ENCODE data around the gene PRPF4.
"Not testable (repeated sequence)": the region's sequence is repeated elsewhere in the genome, so short reads cannot be mapped to it uniquely, and the experiment has no call there.

PRPF4 gene

DNA sequence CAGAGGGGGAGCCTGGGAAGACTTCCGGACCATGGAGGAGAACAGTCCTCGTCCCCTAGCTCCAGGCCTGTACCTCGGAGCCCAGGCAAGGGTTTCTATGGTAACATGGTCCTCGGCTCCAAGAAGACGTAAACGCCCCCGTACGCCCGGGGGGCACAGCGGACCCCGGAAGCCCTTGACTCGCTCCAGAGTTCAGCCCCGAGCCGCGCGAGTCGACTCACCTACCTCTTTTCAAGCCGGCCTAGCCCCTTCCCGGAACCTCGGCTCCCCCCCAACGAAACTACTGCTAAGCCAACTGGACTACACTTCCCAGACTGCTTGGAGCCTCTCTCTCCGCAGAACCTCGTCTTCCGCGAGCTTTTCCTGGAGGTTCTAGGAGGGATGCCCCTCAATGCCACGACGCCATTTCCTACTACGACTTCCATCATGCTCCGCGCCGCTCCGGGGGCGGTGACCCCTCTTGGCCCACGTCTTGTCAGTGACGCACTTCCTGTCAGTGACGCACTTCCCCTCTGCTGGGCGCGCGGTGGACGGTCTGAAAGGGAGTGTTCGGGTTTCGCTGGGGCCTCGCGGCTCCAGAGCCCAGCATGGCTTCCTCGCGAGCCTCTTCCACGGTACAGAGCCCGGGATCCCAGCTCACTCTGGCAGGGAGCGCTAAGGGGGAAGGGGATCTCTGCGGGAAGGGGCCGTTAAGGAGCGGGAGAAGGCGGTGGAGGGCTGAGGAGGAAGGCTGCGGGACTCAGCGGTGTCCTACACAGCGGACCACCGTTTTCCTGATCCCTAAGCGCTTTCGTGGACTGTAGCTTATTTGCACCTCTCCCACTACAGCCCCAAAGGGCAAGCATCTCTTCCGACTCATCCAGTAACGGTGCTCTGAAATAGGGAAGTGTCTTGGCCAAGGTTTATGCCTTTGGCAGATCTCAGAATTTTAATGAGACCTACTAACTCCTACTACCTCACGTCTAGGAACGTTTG is at the start of gene PRPF4, which contains the start of gene CDC26:
Gene PRPF4 (plus strand): TSS at position 502 of the 975 bp plus-strand sequence. CDS start 86 bp downstream, at position 588.
Gene CDC26 (minus strand): TSS at position 416 of the 975 bp plus-strand sequence. CDS start 3,065 bp downstream, outside the sequence.
- ATAC-seq (replicated peaks) (peak; percentile 96 to 98), DNase-seq (peak; percentile 95)
- H3K4me3 Mint-ChIP-seq, result no peak within 1 kb of the TSS
- H3K9me3 Mint-ChIP-seq, result no peaks in the 10 kb centered on the region
- H3K36me3 Mint-ChIP-seq, result peaks cover 27 to 35% of the 10 kb centered on the region in 2 donors
- H3K27me3 Mint-ChIP-seq, result no peaks in the 10 kb centered on the region
- peaks cover 8 to 19% of the 10 kb centered on the region in 2 donors for H3K4me1 Mint-ChIP-seq
- H3K27ac Mint-ChIP-seq, result no peak within 1 kb of the TSS

DNA sequence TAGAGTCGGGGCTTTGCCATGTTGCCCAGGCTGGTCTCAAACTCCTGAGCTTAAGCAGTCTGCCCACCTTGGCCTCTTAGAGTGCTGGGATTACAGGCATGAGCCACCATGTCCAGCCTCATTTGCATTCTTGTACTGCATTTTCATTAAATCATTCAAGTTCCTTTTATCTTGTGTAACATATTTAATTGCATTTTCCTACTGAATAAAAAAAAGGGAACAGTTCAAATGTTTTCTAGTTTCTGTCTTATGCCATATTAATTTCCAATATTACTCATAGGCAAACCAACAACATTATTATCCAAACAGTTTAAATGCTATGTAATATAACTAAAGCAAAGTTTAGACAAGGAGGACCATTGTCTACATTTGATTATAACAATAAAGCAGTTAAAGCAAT is 48.0 kb upstream of the PRPF4 start:
- Mint-ChIP-seq H3K4me3 (no peak overlapping the region), H3K27me3 (no peaks in the 10 kb centered on the region), H3K4me1 (peaks cover 4 to 22% of the 10 kb centered on the region in 2 donors), H3K36me3 (peaks cover 14 to 18% of the 10 kb centered on the region in 2 donors), H3K9me3 (no peaks in the 10 kb centered on the region), H3K27ac (no peak overlapping the region)
- DNase-seq (no peak), ATAC-seq (replicated peaks) (no peak)

DNA sequence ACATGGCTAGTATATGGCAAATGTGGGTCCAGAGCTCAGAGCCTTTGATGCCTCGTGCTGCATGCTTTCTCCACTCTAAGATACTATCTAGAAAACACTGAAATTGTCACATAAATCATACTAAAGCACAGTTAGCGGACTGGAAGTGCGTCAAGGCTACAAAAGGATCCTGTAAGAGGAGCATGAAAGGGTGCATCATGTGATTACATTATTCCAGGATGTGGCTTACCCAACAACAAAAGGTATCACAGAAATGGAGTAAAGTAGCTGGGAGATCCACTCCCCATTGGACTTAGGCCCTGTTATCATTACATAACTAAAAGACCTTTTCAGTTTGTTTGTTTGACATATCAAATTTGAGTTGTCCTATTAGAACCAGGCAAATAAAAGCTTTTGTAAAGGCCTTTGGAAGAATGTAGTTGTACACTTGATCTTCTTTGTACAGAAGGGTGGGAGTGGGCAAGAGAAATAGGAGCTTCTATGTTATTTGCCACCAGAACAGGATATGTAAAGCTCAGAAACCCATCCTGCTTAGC is 47.3 kb upstream of the PRPF4 start:
- no peak for DNase-seq
- Mint-ChIP-seq H3K4me1 (peaks cover 6 to 22% of the 10 kb centered on the region in 2 donors), H3K27ac (no peak overlapping the region), H3K27me3 (no peaks in the 10 kb centered on the region), H3K9me3 (no peaks in the 10 kb centered on the region), H3K36me3 (peaks cover 14 to 18% of the 10 kb centered on the region in 2 donors), H3K4me3 (no peak overlapping the region)
- ATAC-seq (replicated peaks), result no peak

DNA sequence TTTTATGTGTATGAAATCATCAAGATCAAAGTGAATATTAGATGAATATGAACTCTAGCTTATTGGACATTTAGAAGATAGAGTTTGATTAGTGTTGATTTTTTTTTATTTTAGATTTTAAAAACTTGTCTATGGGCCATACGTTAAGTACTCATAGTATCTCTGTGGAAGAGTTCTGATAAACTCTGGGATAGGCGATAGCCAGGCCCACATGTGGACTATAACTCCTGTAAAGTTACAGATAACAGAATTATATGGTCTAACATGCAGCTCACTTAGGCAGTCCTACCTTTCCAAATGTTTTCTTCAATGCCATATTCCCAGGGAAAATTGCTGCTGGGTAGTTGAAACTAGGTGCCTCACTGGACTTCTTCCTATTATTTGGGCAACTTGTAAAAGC is 43.8 kb upstream of the PRPF4 start:
- DNase-seq, result no peak
- Mint-ChIP-seq H3K27ac (no peak overlapping the region), H3K4me1 (peaks cover 10 to 27% of the 10 kb centered on the region in 2 donors), H3K36me3 (peaks cover 13 to 19% of the 10 kb centered on the region in 2 donors), H3K9me3 (no peaks in the 10 kb centered on the region), H3K27me3 (no peaks in the 10 kb centered on the region), H3K4me3 (no peak overlapping the region)
- no peak for ATAC-seq (replicated peaks)

DNA sequence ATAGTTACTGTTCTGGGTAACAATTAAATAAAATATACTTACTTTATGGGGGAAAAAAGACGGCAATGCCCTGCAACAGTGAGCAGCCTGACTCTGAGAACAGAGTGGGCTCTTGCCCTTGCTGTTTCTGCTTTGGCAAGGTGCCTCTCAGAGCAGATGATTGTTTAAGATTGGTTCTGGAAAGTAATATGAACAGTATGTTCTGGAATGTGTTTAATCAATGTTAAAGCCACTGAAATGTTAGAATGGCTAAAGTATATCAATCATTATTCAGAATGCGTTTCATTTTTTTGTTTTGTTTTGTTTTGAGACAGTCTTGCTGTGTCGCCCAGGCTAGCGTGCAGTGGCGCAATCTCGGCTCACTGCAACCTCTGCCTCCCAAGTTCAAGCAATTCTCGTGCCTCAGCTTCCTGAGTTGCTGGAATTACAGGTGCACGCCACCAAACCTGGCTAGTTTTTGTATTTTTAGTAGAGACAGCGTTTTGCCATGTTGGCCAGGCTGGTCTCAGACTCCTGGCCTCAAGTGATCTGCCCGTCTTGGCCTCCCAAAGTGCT is 39.7 kb upstream of the PRPF4 start:
- H3K27me3 Mint-ChIP-seq; DNase-seq; ATAC-seq (replicated peaks); H3K27ac Mint-ChIP-seq; H3K4me3 Mint-ChIP-seq; H3K9me3 Mint-ChIP-seq: not testable (repeated sequence)
- Mint-ChIP-seq H3K4me1 (peaks cover 10 to 28% of the 10 kb centered on the region in 2 donors), H3K36me3 (peaks cover 14 to 18% of the 10 kb centered on the region in 2 donors)

DNA sequence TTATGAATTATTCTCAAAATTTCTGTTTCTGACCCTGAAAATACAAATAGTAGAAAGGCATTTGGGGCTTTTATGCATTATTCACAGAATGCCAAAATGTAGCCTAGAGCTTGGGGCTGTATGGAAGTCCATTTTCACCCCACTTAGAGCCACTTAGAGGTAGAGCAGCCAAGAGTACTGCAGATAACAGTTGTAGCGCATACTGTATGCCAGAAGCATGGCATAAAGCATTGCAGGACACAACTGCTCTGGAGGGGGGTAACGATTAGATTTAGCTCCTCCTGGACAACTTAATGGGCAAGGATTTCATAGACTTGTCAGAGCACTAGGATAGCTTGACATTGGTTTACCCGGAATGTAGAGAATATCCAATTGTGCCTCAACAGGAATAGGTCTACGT is 38.4 kb upstream of the PRPF4 start:
- Mint-ChIP-seq H3K4me3 (no peak overlapping the region), H3K4me1 (peaks cover 10 to 29% of the 10 kb centered on the region in 2 donors), H3K36me3 (peaks cover 10 to 11% of the 10 kb centered on the region in 2 donors), H3K27ac (no peak overlapping the region), H3K27me3 (no peaks in the 10 kb centered on the region), H3K9me3 (no peaks in the 10 kb centered on the region)
- no peak for DNase-seq
- no peak for ATAC-seq (replicated peaks)

DNA sequence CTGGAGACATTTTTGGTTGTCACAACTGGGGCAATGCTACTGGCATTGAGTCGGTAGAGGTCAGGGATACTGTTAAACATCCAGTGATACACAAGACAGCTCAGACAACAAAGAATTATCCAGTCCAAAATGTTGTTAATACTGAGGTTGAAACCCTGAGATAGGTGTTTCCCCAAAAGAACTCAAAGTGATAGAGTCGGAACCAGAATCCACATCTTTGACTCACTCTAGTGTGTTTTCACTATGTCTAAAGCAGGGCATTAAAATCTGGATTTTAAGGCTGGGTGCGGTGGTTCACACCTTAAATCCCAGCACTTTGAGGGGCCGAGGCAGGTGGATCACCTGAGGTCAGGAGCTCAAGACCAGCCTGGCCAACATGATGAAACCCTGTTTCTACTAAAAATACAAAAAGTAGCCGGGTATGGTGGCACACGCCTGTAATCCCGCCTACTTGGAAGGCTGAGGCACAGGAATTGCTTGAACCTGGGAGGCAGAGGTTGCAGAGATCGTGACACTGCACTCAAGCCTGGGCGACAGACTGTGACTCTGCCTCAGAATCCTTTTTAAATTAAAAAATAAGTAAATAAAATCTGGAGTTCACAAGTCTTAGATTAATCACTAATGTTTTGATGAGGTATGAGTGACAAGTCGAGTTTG is 37.1 kb upstream of the PRPF4 start:
- peaks cover 10 to 11% of the 10 kb centered on the region in 2 donors for H3K36me3 Mint-ChIP-seq
- no peak for ATAC-seq (replicated peaks)
- no peaks in the 10 kb centered on the region for H3K27me3 Mint-ChIP-seq
- DNase-seq, result no peak
- peaks cover 8 to 28% of the 10 kb centered on the region in 2 donors for H3K4me1 Mint-ChIP-seq
- H3K9me3 Mint-ChIP-seq, result no peaks in the 10 kb centered on the region
- no peak overlapping the region for H3K27ac Mint-ChIP-seq
- H3K4me3 Mint-ChIP-seq, result no peak overlapping the region

DNA sequence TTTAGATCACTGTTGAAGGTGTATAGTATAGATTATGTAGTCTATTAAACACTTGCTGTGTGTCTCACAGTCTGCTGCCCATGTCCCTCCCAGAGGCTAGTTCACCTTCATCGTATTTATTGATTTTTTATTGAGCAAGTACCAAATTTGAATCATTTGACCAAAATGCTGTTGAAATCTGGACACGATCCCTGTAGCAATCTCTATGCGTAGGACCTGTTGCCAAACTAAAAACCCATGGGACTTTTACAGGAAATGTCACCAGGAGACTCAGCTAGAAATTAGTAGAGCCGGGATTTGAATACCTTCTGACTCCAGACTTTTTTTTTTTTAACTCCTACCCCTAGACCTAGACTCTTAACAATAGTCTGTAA is 36.6 kb upstream of the PRPF4 start:
- Mint-ChIP-seq H3K9me3 (no peaks in the 10 kb centered on the region), H3K36me3 (peaks cover 10 to 11% of the 10 kb centered on the region in 2 donors), H3K27ac (no peak overlapping the region), H3K27me3 (no peaks in the 10 kb centered on the region), H3K4me1 (peaks cover 8 to 26% of the 10 kb centered on the region in 2 donors), H3K4me3 (no peak overlapping the region)
- no peak for ATAC-seq (replicated peaks)
- DNase-seq, result no peak

DNA sequence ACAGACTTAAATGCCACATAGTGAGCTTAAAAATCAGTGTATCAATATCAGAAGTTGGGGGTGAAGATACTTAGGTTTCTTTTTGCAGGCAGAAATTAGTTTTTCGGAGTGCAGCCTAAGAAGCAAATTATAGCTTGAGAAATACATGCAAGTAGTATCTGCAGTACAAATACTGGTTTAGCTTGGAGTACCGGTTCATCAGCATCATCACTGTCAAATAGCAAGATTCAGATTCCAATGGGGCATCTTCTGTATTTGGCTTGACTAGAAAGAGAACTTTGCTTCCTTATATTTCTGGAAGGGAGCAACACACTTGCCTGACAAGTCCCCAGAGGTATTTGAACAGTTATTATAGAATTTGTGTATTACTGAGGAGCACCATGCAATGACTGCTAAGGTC is 34.3 kb upstream of the PRPF4 start:
- H3K9me3 Mint-ChIP-seq, result no peaks in the 10 kb centered on the region
- H3K4me3 Mint-ChIP-seq, result no peak overlapping the region
- no peak for DNase-seq
- H3K4me1 Mint-ChIP-seq, result peaks cover 5 to 20% of the 10 kb centered on the region in 2 donors
- ATAC-seq (replicated peaks), result no peak
- peaks cover 3 to 4% of the 10 kb centered on the region in 2 donors for H3K36me3 Mint-ChIP-seq
- no peak overlapping the region for H3K27ac Mint-ChIP-seq
- no peaks in the 10 kb centered on the region for H3K27me3 Mint-ChIP-seq

DNA sequence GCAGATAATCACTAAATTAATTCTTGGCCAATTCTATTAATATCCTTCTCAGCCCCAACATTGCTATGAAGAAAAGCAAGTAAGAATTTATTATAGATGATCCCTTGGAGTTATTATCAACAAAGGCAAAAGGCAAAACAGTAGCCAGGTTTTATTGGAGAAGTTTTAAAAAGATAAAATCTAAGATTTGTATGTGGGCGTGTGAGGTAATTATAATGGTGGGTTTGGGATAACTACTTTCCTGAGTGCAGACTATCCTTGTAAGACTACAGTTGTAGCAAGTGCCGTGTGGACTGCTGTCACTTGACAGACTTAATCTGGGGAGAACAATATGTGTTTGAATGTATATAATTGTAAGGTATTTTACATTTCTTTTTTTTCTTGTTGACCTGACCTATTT is 30.9 kb upstream of the PRPF4 start:
- Mint-ChIP-seq H3K9me3 (no peaks in the 10 kb centered on the region), H3K4me1 (peaks cover 7 to 25% of the 10 kb centered on the region in 2 donors), H3K27me3 (no peaks in the 10 kb centered on the region), H3K27ac (no peak overlapping the region), H3K36me3 (peaks cover 8 to 10% of the 10 kb centered on the region in 2 donors), H3K4me3 (no peak overlapping the region)
- DNase-seq (no peak), ATAC-seq (replicated peaks) (no peak)

DNA sequence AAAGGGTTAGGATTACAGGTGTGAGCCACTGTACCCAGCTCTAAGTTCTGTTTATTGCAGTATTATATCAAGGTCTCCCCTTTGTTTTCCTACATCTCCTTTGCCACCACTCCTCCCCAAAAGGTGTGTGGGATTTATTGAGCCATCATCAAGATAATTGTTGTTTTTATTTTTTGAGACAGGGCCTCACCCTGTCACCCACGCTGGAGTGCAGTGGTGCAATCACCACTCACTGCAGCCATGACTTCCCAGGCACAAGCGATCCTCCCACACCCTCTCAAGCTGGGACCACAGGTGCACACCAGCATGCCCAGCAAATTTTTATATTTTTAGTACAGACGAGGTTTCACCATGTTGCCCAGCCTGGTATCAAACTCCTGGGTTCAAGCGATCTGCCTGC is 29.6 kb upstream of the PRPF4 start:
- Mint-ChIP-seq H3K27ac (peak overlapping the region; percentile 42), H3K9me3 (no peaks in the 10 kb centered on the region), H3K27me3 (no peaks in the 10 kb centered on the region), H3K4me3 (no peak overlapping the region), H3K4me1 (peaks cover 7 to 21% of the 10 kb centered on the region in 2 donors), H3K36me3 (peaks cover 4 to 6% of the 10 kb centered on the region in 2 donors)
- no peak for ATAC-seq (replicated peaks)
- no peak for DNase-seq

DNA sequence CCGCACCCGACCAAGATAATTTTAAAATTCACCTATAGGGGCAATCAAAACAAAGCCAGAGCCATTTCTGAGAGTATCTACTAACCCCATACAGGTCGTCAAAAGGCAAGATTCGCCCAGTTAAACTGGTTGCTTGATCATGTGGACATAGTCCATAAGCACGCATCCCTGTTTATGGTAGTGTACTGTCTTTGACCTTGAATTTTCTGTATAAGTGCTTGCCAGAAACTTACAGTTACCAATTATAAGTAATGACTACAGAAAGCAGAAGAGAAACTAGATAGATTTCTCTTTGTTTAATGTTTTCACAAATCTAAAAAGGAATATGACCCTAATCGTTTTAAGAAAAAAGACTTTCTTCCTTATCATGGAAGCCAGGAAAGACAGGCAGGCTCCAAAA is 28.5 kb upstream of the PRPF4 start:
- Mint-ChIP-seq H3K36me3 (peaks cover 4 to 6% of the 10 kb centered on the region in 2 donors), H3K4me1 (peaks cover 7 to 19% of the 10 kb centered on the region in 2 donors), H3K27me3 (no peaks in the 10 kb centered on the region), H3K9me3 (no peaks in the 10 kb centered on the region), H3K27ac (peak overlapping the region; percentile 14), H3K4me3 (no peak overlapping the region)
- no peak for ATAC-seq (replicated peaks)
- no peak for DNase-seq

DNA sequence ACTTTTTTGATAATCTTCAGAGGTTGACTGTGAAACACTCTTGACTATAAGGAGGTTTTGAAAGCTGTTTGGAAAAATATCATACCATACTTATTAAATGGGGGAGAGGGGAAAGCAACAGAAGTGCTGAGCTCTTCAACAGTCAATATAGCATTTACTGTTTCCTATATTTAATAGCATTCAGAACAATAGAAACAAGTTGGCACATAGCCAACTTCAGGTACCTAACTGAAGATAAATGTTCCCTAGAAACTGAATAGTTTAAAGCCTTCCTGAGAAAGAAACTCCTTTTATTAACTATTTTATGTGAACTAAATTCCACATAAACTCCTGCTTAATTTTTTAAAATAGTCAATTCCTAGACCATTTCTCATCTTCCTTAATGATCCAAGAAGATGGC is 27.8 kb upstream of the PRPF4 start:
- H3K4me3 Mint-ChIP-seq, result no peak overlapping the region
- peaks cover 4 to 6% of the 10 kb centered on the region in 2 donors for H3K36me3 Mint-ChIP-seq
- no peak for DNase-seq
- no peaks in the 10 kb centered on the region for H3K27me3 Mint-ChIP-seq
- H3K9me3 Mint-ChIP-seq, result no peaks in the 10 kb centered on the region
- peaks cover 5 to 12% of the 10 kb centered on the region in 2 donors for H3K4me1 Mint-ChIP-seq
- no peak for ATAC-seq (replicated peaks)
- no peak overlapping the region for H3K27ac Mint-ChIP-seq

DNA sequence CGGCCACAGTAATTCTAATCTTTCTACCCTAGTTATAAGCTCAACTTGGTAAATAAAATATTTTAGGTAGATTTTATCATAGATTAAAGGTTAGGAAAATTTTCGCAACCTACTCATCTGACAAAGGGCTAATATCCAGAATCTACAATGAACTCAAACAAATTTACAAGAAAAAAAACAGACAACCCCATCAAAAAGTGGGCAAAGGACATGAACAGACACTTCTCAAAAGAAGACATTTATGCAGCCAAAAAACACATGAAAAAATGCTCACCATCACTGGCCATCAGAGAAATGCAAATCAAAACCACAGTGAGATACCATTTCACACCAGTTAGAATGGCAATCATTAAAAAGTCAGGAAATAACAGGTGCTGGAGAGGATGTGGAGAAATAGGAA is 25.8 kb upstream of the PRPF4 start:
- not testable (repeated sequence) for H3K9me3 Mint-ChIP-seq; ATAC-seq (replicated peaks); H3K27me3 Mint-ChIP-seq; H3K36me3 Mint-ChIP-seq; DNase-seq; H3K4me1 Mint-ChIP-seq; H3K4me3 Mint-ChIP-seq; H3K27ac Mint-ChIP-seq
